Mesothelial cell of epicardium (in vitro differentiated cells): ENCODE measurements around the gene ACLY. TPM values are rescaled to one million over a fixed set of nuclear protein-coding genes. Genes with fewer than 3 reads are reported as not detected.

ENCODE experiments used
- DNase-seq, 2 experiments: peaks; one replicate each; pipeline ENCODE4 v3.0.0; 2021; ENCODE audit warnings: low spot score in 2 of 2; ENCODE audit not compliant: unreplicated experiment in 2 of 2
- H3K27ac Mint-ChIP-seq: 2 replicates; pipeline ENCODE4 v1.8.0; 2021; ENCODE audit warnings: mixed read lengths
- H3K27me3 Mint-ChIP-seq: 2 replicates; pipeline ENCODE4 v1.8.0; 2021; ENCODE audit warnings: low read depth, mixed read lengths
- H3K36me3 Mint-ChIP-seq: 2 replicates; pipeline ENCODE4 v1.8.0; 2021; ENCODE audit warnings: mixed read lengths
- H3K4me1 Mint-ChIP-seq: 2 replicates; pipeline ENCODE4 v1.8.0; 2021; ENCODE audit warnings: mixed read lengths
- H3K4me3 Mint-ChIP-seq: 2 replicates; pipeline ENCODE4 v1.8.0; 2021; ENCODE audit warnings: mild to moderate bottlenecking, moderate library complexity, mixed read lengths
- H3K9me3 Mint-ChIP-seq: 2 replicates; pipeline ENCODE4 v1.8.0; 2021; ENCODE audit warnings: mixed read lengths
- total RNA-seq: library from RNA; stranded (reverse); gene quantifications from 3 replicates; pipeline ENCODE4 v1.2.1, GENCODE V29; 2021
- TF ChIP-seq, protein P1 (sequence below): fragments of 200-600 bp; sonication (generic); IDR thresholded peaks from one replicate; pipeline ENCODE4 v1.5.0; 2021; ENCODE audit warnings: antibody characterized with exemption; ENCODE audit not compliant: unreplicated experiment

Gene ACLY
- total RNA-seq, 1 donor from 2014 or later, result 133 TPM

DNA sequence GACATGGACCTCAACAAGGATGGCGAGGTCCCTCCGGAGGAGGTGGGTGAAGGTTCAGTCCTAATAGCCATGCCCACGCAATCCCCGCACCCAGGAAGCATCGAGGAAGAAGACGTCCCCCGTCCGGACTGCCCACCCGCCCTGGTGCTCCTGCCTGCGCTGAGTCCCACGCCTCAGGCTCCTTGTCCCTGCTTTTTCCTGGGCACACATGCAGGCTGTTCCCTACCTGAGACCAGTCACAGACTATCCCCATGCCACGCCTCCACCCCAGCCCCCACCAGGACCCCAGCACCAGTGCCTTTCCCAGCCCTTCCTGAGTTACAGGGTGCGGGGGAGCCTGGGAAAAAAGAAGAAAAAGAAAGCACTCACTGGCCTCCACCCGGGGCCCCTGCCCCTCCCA, 97.0 kb downstream of the ACLY start:
- DNase-seq, result no peak
- Mint-ChIP-seq H3K4me1 (no peaks in the 10 kb centered on the region), H3K4me3 (no peak overlapping the region), H3K36me3 (peaks cover 14% of the 10 kb centered on the region), H3K27me3 (no peaks in the 10 kb centered on the region), H3K9me3 (no peaks in the 10 kb centered on the region), H3K27ac (peak overlapping the region; percentile 21)
- TF ChIP-seq, protein P1, sequence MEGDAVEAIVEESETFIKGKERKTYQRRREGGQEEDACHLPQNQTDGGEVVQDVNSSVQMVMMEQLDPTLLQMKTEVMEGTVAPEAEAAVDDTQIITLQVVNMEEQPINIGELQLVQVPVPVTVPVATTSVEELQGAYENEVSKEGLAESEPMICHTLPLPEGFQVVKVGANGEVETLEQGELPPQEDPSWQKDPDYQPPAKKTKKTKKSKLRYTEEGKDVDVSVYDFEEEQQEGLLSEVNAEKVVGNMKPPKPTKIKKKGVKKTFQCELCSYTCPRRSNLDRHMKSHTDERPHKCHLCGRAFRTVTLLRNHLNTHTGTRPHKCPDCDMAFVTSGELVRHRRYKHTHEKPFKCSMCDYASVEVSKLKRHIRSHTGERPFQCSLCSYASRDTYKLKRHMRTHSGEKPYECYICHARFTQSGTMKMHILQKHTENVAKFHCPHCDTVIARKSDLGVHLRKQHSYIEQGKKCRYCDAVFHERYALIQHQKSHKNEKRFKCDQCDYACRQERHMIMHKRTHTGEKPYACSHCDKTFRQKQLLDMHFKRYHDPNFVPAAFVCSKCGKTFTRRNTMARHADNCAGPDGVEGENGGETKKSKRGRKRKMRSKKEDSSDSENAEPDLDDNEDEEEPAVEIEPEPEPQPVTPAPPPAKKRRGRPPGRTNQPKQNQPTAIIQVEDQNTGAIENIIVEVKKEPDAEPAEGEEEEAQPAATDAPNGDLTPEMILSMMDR, result no peak

DNA sequence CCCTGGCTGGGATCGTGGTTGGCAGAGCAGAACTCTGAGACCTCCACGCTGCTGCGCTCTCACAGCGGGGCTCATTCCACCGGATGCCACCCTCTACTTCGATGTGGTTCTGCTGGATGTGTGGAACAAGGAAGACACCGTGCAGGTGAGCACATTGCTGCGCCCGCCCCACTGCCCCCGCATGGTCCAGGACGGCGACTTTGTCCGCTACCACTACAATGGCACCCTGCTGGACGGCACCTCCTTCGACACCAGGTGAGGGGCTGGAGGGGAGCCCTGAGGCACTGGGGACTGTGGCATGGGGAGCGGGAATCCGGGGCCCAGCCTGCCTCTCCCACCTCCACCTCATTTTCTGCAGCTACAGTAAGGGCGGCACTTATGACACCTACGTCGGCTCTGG, 100.7 kb downstream of the ACLY start:
- Mint-ChIP-seq H3K4me1 (peaks cover 14% of the 10 kb centered on the region), H3K9me3 (no peaks in the 10 kb centered on the region), H3K27ac (peak overlapping the region; percentile 69), H3K36me3 (peaks cover 9% of the 10 kb centered on the region), H3K4me3 (no peak overlapping the region), H3K27me3 (no peaks in the 10 kb centered on the region)
- DNase-seq, result no peak
- TF ChIP-seq, protein P1, result no peak

Other genes starting within 250 kb of the ACLY start
- gene EIF1, start 230.1 kb downstream of the ACLY start, total RNA-seq, result 600 to 610 TPM (median 606 TPM) in 3 replicates
- not detected in 3 replicates for gene GAST, start 206.6 kb downstream of the ACLY start, total RNA-seq
- 0.44 to 0.66 TPM (median 0.45 TPM) in 3 replicates for gene HAP1, start 184.3 kb downstream of the ACLY start, total RNA-seq
- 202 to 207 TPM (median 205 TPM) in 3 replicates for gene JUP, start 132.2 kb downstream of the ACLY start, total RNA-seq
- 61.0 to 62.0 TPM (median 62.0 TPM) in 3 replicates for gene P3H4, start 107.0 kb downstream of the ACLY start, total RNA-seq
- 369 to 401 TPM (median 371 TPM) in 3 replicates for gene FKBP10, start 105.9 kb downstream of the ACLY start, total RNA-seq
- gene NT5C3B, start 82.7 kb downstream of the ACLY start, total RNA-seq, result 68.5 to 75.5 TPM (median 69.6 TPM) in 3 replicates
- 0.16 to 0.27 TPM in 2 of 3 replicates, not detected in the other for gene KLHL10, start 81.1 kb downstream of the ACLY start, total RNA-seq
- 21.4 to 22.1 TPM (median 21.9 TPM) in 3 replicates for gene KLHL11, start 53.5 kb downstream of the ACLY start, total RNA-seq
- gene ODAD4, start 11.7 kb upstream of the ACLY start, total RNA-seq, result 1.3 to 2.1 TPM (median 1.7 TPM) in 3 replicates
- 67.6 to 70.2 TPM (median 68.1 TPM) in 3 replicates for gene CNP, start 47.8 kb upstream of the ACLY start, total RNA-seq
- 97.2 to 103 TPM (median 97.7 TPM) in 3 replicates for gene DNAJC7, start 98.5 kb upstream of the ACLY start, total RNA-seq
- 47.2 to 49.6 TPM (median 48.1 TPM) in 3 replicates for gene NKIRAS2, start 101.1 kb upstream of the ACLY start, total RNA-seq
- gene C17orf113, start 131.7 kb upstream of the ACLY start, total RNA-seq, result 4.1 to 5.1 TPM (median 4.4 TPM) in 3 replicates
- 2.2 to 2.9 TPM (median 2.5 TPM) in 3 replicates for gene ZNF385C, start 179.5 kb upstream of the ACLY start, total RNA-seq
- gene DHX58, start 193.8 kb upstream of the ACLY start, total RNA-seq, result 10.5 to 11.6 TPM (median 11.3 TPM) in 3 replicates
- gene KAT2A, start 202.4 kb upstream of the ACLY start, total RNA-seq, result 86.2 to 87.5 TPM (median 86.4 TPM) in 3 replicates
- 0.18 TPM in 1 of 3 replicates, not detected in the others for gene HSPB9, start 203.9 kb upstream of the ACLY start, total RNA-seq
- 71.2 to 78.2 TPM (median 73.2 TPM) in 3 replicates for gene RAB5C, start 236.0 kb upstream of the ACLY start, total RNA-seq